GM19043 (cell line): ENCODE results near the gene PSMB5.

ENCODE experiments used
- ATAC-seq: cut with Tn5 transposase; IDR thresholded peaks from one replicate; pipeline ENCODE4 v1.9.1; 2021; ENCODE audit warnings: low read depth; ENCODE audit not compliant: unreplicated experiment

The PSMB5 gene

GRCh38 chr14:23034498-23035302 lies at the start of gene PSMB5:
Gene PSMB5, minus strand, starts transcription at chr14:23034900. Its CDS starts 19 bp downstream, at chr14:23034881.
- peak; percentile 93 for ATAC-seq

- ATAC-seq: no peak
These were observed 45.8 kb upstream of the PSMB5 start for GRCh38 chr14:23080474-23080873.

GRCh38 chr14:23079716-23080115 lies 45.0 kb upstream of the PSMB5 start:
- ATAC-seq: no peak

- ATAC-seq: no peak
These were observed 44.0 kb upstream of the PSMB5 start for GRCh38 chr14:23078692-23079116.

- no peak for ATAC-seq
These were observed 43.3 kb upstream of the PSMB5 start for GRCh38 chr14:23077962-23078361.

GRCh38 chr14:23076785-23077408 lies 42.2 kb upstream of the PSMB5 start:
- no peak for ATAC-seq

GRCh38 chr14:23074906-23075305 lies 40.2 kb upstream of the PSMB5 start:
- no peak for ATAC-seq

- no peak for ATAC-seq
These were observed 37.3 kb upstream of the PSMB5 start for GRCh38 chr14:23071921-23072539.

GRCh38 chr14:23071244-23071920 lies 36.7 kb upstream of the PSMB5 start:
- peak; percentile 86 for ATAC-seq

- no peak for ATAC-seq
These were observed 35.8 kb upstream of the PSMB5 start for GRCh38 chr14:23070262-23071129.

- no peak for ATAC-seq
These were observed 34.7 kb upstream of the PSMB5 start for GRCh38 chr14:23069413-23069806.

GRCh38 chr14:23068789-23069412 lies 34.2 kb upstream of the PSMB5 start:
- ATAC-seq: peak; percentile 70

GRCh38 chr14:23067847-23068788 lies 33.4 kb upstream of the PSMB5 start:
- no peak for ATAC-seq

GRCh38 chr14:23066855-23067744 lies 32.4 kb upstream of the PSMB5 start:
- ATAC-seq: no peak

- ATAC-seq: no peak
These were observed 31.7 kb upstream of the PSMB5 start for GRCh38 chr14:23066368-23066767.

GRCh38 chr14:23063601-23064000 lies 28.9 kb upstream of the PSMB5 start:
- ATAC-seq: no peak

- ATAC-seq: no peak
These were observed 27.3 kb upstream of the PSMB5 start for GRCh38 chr14:23062002-23062401.
